ENCODE results near the gene LAPTM5.

Gene LAPTM5

GRCh38 chr1:30698401-30698981 is 59.1 kb downstream of the LAPTM5 start:
- H3K4me3 ChIP-seq (ENCODE audit: low read depth, low read length), result no peak overlapping the region
- ChIA-PET CTCF (interaction anchor here (0.6 to 1.8 kb wide), 2 partner anchors 17 to 26 kb away, joined by 3 to 5 read pairs; no protein-coding TSS in a partner anchor), POLR2A (no interaction called here)
- no peaks in the 10 kb centered on the region for H3K9me3 ChIP-seq (ENCODE audit: control insufficient read depth, insufficient read depth, low read depth, low read length)
- no peaks in the 10 kb centered on the region for H3K36me3 ChIP-seq (ENCODE audit: control insufficient read depth in 2 of 2, insufficient read depth in 1 of 2, low read length in 2 of 2)
- TF ChIP-seq ZNF544 (tag by site-specific recombination; IDR thresholded peaks at IDR 0.05), result no peak
- peak; percentile 57 for TF ChIP-seq ZFHX2 (tag by site-specific recombination; conservative IDR thresholded peaks at IDR 0.05)
- TF ChIP-seq EGR2 (tag by site-specific recombination; IDR thresholded peaks at IDR 0.05; ENCODE audit: low read depth), result peak; percentile 70
- no peaks in the 10 kb centered on the region for H3K4me1 ChIP-seq (ENCODE audit: control insufficient read depth, insufficient read depth, low read length)
- H3K27ac ChIP-seq (ENCODE audit: extremely low read depth, low read depth, low read length), result no peak overlapping the region

GRCh38 chr1:30697571-30698376 is 59.8 kb downstream of the LAPTM5 start:
- H3K4me3 ChIP-seq (ENCODE audit: low read depth, low read length), result no peak overlapping the region
- ChIA-PET POLR2A (no interaction called here), CTCF (interaction anchor here (1.8 kb wide), 1 partner anchor 18 kb away, joined by 5 read pairs; no protein-coding TSS in a partner anchor)
- no peaks in the 10 kb centered on the region for H3K4me1 ChIP-seq (ENCODE audit: control insufficient read depth, insufficient read depth, low read length)
- no peak for TF ChIP-seq KLF16 (tag by site-specific recombination; IDR thresholded peaks at IDR 0.05)
- TF ChIP-seq ZNF670 (tag by site-specific recombination; IDR thresholded peaks at IDR 0.05; ENCODE audit: low read depth), result no peak
- TF ChIP-seq KLF8 (tag by site-specific recombination; IDR thresholded peaks at IDR 0.05), result no peak
- TF ChIP-seq RBAK (tag by site-specific recombination; IDR thresholded peaks at IDR 0.05), result no peak
- no peak for TF ChIP-seq KLF9 (tag by site-specific recombination; IDR thresholded peaks at IDR 0.05; ENCODE audit: low read depth)
- TF ChIP-seq TRIM28 (IDR thresholded peaks at IDR 0.05; ENCODE audit: borderline replicate concordance, low read length), result no peak
- no peak overlapping the region for H3K27ac ChIP-seq (ENCODE audit: extremely low read depth, low read depth, low read length)
- H3K9me3 ChIP-seq (ENCODE audit: control insufficient read depth, insufficient read depth, low read depth, low read length), result no peaks in the 10 kb centered on the region
- H3K36me3 ChIP-seq (ENCODE audit: control insufficient read depth in 2 of 2, insufficient read depth in 1 of 2, low read length in 2 of 2), result no peaks in the 10 kb centered on the region

GRCh38 chr1:30696831-30697230 is 60.7 kb downstream of the LAPTM5 start:
- ChIA-PET POLR2A (no interaction called here), CTCF (no interaction called here)
- H3K9me3 ChIP-seq (ENCODE audit: control insufficient read depth, insufficient read depth, low read depth, low read length), result no peaks in the 10 kb centered on the region
- H3K36me3 ChIP-seq (ENCODE audit: control insufficient read depth in 2 of 2, insufficient read depth in 1 of 2, low read length in 2 of 2), result no peaks in the 10 kb centered on the region
- no peak for TF ChIP-seq ZNF529 (tag by site-specific recombination; IDR thresholded peaks at IDR 0.05; ENCODE audit: insufficient replicate concordance)
- TF ChIP-seq AEBP2 (tag by site-specific recombination; IDR thresholded peaks at IDR 0.05; ENCODE audit: borderline replicate concordance), result no peak
- TF ChIP-seq PRDM1 (tag by site-specific recombination; IDR thresholded peaks at IDR 0.05), result no peak
- TF ChIP-seq ZNF221 (tag by site-specific recombination; IDR thresholded peaks at IDR 0.05; ENCODE audit: borderline replicate concordance), result no peak
- no peak for TF ChIP-seq ZNF518A (tag by site-specific recombination; conservative IDR thresholded peaks at IDR 0.05; ENCODE audit: low read depth)
- TF ChIP-seq HOXD13 (CRISPR knock-in tag; IDR thresholded peaks at IDR 0.05; ENCODE audit: borderline replicate concordance), result no peak
- no peak for TF ChIP-seq ZNF600 (tag by site-specific recombination; IDR thresholded peaks at IDR 0.05)
- TF ChIP-seq ZNF26 (tag by site-specific recombination; IDR thresholded peaks at IDR 0.05), result no peak
- TF ChIP-seq ZFP3 (tag by site-specific recombination; IDR thresholded peaks at IDR 0.05; ENCODE audit: low read depth), result no peak
- TF ChIP-seq ZNF324 (tag by site-specific recombination; IDR thresholded peaks at IDR 0.05), result no peak
- no peak for TF ChIP-seq ZNF704 (tag by site-specific recombination; IDR thresholded peaks at IDR 0.05)
- no peak for TF ChIP-seq ZNF426 (tag by site-specific recombination; IDR thresholded peaks at IDR 0.05)
- TF ChIP-seq ZNF341 (tag by site-specific recombination; IDR thresholded peaks at IDR 0.05; ENCODE audit: low read depth), result no peak
- no peak overlapping the region for H3K27ac ChIP-seq (ENCODE audit: extremely low read depth, low read depth, low read length)
- H3K4me1 ChIP-seq (ENCODE audit: control insufficient read depth, insufficient read depth, low read length), result no peaks in the 10 kb centered on the region
- H3K4me3 ChIP-seq (ENCODE audit: low read depth, low read length), result no peak overlapping the region

Data from HEK293 (cell line).